ENCODE results near the gene DHRSX.
"Not testable (repeated sequence)": the region's sequence is repeated elsewhere in the genome, so short reads cannot be mapped to it uniquely, and the experiment has no call there.

- TF ChIP-seq, protein P1, sequence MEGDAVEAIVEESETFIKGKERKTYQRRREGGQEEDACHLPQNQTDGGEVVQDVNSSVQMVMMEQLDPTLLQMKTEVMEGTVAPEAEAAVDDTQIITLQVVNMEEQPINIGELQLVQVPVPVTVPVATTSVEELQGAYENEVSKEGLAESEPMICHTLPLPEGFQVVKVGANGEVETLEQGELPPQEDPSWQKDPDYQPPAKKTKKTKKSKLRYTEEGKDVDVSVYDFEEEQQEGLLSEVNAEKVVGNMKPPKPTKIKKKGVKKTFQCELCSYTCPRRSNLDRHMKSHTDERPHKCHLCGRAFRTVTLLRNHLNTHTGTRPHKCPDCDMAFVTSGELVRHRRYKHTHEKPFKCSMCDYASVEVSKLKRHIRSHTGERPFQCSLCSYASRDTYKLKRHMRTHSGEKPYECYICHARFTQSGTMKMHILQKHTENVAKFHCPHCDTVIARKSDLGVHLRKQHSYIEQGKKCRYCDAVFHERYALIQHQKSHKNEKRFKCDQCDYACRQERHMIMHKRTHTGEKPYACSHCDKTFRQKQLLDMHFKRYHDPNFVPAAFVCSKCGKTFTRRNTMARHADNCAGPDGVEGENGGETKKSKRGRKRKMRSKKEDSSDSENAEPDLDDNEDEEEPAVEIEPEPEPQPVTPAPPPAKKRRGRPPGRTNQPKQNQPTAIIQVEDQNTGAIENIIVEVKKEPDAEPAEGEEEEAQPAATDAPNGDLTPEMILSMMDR (IDR thresholded peaks at IDR 0.05; ENCODE audit: poor library complexity), result not testable (repeated sequence)
- TF ChIP-seq EZH2phosphoT487 (IDR thresholded peaks at IDR 0.05; ENCODE audit: low read depth, severe bottlenecking, unreplicated experiment), result not testable (repeated sequence)
Observed at GRCh38 chrX:2240761-2241160, 260.0 kb downstream of the DHRSX start.
